ENCODE data around the gene DYNLL2. TPM values are rescaled to one million over a fixed set of nuclear protein-coding genes. Genes with fewer than 3 reads are reported as not detected.

The DYNLL2 gene
- total RNA-seq: 9.7 and 9.8 TPM in 2 replicates

DNA sequence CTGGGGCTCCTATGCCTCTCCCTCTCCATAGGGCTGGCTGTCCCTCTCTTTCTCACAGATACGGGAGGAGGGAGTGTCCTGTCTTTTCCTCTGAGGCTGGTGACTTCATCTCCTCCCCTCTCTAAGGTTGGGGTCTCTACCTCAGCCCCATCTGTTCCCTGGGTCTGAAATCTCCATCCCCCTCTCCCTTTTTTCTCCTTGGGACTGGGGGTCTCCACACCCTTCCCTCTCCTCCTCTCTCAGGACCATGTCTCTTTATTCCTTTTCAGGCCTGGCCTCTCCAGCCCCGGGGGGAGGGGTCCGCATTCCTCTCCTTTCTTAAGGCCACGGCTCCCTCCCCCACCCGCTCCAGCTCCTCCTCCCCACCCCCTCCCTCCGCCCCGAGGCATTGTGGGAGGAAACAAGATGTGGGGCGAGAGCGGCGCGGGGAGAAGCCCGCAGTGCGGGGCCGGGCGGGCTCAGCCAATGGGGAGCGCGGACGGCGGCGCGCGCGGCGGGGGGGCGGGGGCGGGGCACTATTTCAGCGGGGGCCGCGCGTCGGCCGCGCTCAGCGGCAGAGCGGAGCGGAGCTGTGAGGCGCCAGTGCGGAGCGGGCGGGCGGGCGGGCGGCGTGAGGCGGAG, at the start of gene DYNLL2:
TSS of gene DYNLL2 (plus strand) at position 550 of the 621 bp plus-strand sequence. CDS start 3,672 bp downstream, outside the sequence.
- Histone ChIP-seq H2AFZ (ENCODE audit: low read length) (peak within 1 kb of the TSS; percentile 96), H3K4me2 (ENCODE audit: insufficient read depth, low read length) (peak within 1 kb of the TSS; percentile 98), H3K36me3 (ENCODE audit: insufficient read depth, low read length) (peaks cover 20% of the 10 kb centered on the region), H4K20me1 (ENCODE audit: insufficient read depth, low read length) (peaks cover 38% of the 10 kb centered on the region), H3K9me3 (ENCODE audit: low read depth, low read length) (no peaks in the 10 kb centered on the region), H3K27me3 (ENCODE audit: insufficient read depth, low read length) (peaks cover 9% of the 10 kb centered on the region), H3K4me1 (ENCODE audit: insufficient read depth, low read length) (peaks cover 18% of the 10 kb centered on the region), H3K27ac (ENCODE audit: low read depth, low read length) (peak within 1 kb of the TSS; percentile 66), H3K4me3 (ENCODE audit: insufficient read depth, low read length) (peak within 1 kb of the TSS; percentile 90), H3K79me2 (ENCODE audit: insufficient read depth, low read length) (peaks cover 46% of the 10 kb centered on the region)
- DNase-seq (ENCODE audit: insufficient read length, low spot score, missing footprints): peak; percentile 100
- TF ChIP-seq, protein P1, sequence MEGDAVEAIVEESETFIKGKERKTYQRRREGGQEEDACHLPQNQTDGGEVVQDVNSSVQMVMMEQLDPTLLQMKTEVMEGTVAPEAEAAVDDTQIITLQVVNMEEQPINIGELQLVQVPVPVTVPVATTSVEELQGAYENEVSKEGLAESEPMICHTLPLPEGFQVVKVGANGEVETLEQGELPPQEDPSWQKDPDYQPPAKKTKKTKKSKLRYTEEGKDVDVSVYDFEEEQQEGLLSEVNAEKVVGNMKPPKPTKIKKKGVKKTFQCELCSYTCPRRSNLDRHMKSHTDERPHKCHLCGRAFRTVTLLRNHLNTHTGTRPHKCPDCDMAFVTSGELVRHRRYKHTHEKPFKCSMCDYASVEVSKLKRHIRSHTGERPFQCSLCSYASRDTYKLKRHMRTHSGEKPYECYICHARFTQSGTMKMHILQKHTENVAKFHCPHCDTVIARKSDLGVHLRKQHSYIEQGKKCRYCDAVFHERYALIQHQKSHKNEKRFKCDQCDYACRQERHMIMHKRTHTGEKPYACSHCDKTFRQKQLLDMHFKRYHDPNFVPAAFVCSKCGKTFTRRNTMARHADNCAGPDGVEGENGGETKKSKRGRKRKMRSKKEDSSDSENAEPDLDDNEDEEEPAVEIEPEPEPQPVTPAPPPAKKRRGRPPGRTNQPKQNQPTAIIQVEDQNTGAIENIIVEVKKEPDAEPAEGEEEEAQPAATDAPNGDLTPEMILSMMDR (IDR thresholded peaks at IDR 0.05; ENCODE audit: extremely low read depth, low read depth, low read length): no peak

DNA sequence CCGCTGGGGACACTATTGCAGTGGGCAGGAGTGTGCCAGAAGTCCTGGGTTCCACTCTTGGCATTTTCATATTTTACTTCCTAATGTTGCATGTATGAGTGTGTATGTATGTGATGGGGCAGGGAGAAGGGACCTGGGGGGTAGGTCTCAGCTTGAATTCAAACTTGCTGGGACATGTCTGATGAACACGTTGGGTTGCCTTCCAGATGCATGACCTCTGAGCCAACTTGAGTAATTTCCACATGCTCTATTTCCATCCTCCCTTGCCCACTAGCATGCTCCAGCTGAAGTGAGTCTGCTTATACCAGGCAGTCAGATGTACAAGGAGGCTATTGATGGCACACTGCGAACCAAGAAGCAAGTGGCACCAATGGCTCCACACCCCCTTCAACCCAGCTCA, 43.2 kb upstream of the DYNLL2 start:
- no peaks in the 10 kb centered on the region for H4K20me1 ChIP-seq (ENCODE audit: insufficient read depth, low read length)
- no peaks in the 10 kb centered on the region for H3K9me3 ChIP-seq (ENCODE audit: low read depth, low read length)
- no peak overlapping the region for H3K4me3 ChIP-seq (ENCODE audit: insufficient read depth, low read length)
- H3K27me3 ChIP-seq (ENCODE audit: insufficient read depth, low read length): peaks cover 15% of the 10 kb centered on the region
- no peaks in the 10 kb centered on the region for H3K4me1 ChIP-seq (ENCODE audit: insufficient read depth, low read length)
- no peak overlapping the region for H3K4me2 ChIP-seq (ENCODE audit: insufficient read depth, low read length)
- no peaks in the 10 kb centered on the region for H3K79me2 ChIP-seq (ENCODE audit: insufficient read depth, low read length)
- no peak overlapping the region for H3K27ac ChIP-seq (ENCODE audit: low read depth, low read length)
- no peak overlapping the region for H2AFZ ChIP-seq (ENCODE audit: low read length)
- H3K36me3 ChIP-seq (ENCODE audit: insufficient read depth, low read length): no peaks in the 10 kb centered on the region
- TF ChIP-seq, protein P1 (IDR thresholded peaks at IDR 0.05; ENCODE audit: extremely low read depth, low read depth, low read length): no peak
- no peak for DNase-seq (ENCODE audit: insufficient read length, low spot score, missing footprints)

DNA sequence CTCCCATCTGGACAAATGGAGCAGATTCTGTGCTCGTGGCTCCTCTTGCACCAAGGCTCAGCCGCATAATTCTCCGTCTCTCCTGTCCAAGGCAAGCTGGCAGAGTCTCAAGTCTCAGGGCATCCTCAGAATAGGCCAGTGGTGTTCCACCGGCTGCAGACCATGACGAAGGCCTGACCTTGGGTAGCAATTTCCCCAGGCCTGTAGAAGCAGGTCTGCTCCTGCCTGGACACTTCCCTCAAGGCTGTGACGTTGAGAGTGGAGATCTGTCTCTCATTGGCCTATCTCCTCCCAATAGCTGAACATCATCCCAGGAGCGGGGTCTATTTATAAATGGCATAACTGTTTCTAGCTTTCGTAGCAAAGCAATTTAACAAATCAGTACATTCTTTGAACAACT, 42.8 kb upstream of the DYNLL2 start:
- H3K27me3 ChIP-seq (ENCODE audit: insufficient read depth, low read length): peaks cover 15% of the 10 kb centered on the region
- H3K9me3 ChIP-seq (ENCODE audit: low read depth, low read length): no peaks in the 10 kb centered on the region
- H3K79me2 ChIP-seq (ENCODE audit: insufficient read depth, low read length): no peaks in the 10 kb centered on the region
- no peak overlapping the region for H2AFZ ChIP-seq (ENCODE audit: low read length)
- DNase-seq (ENCODE audit: insufficient read length, low spot score, missing footprints): no peak
- no peaks in the 10 kb centered on the region for H4K20me1 ChIP-seq (ENCODE audit: insufficient read depth, low read length)
- no peak overlapping the region for H3K27ac ChIP-seq (ENCODE audit: low read depth, low read length)
- no peak overlapping the region for H3K4me2 ChIP-seq (ENCODE audit: insufficient read depth, low read length)
- no peaks in the 10 kb centered on the region for H3K4me1 ChIP-seq (ENCODE audit: insufficient read depth, low read length)
- no peaks in the 10 kb centered on the region for H3K36me3 ChIP-seq (ENCODE audit: insufficient read depth, low read length)
- H3K4me3 ChIP-seq (ENCODE audit: insufficient read depth, low read length): no peak overlapping the region
- TF ChIP-seq, protein P1 (IDR thresholded peaks at IDR 0.05; ENCODE audit: extremely low read depth, low read depth, low read length): no peak

DNA sequence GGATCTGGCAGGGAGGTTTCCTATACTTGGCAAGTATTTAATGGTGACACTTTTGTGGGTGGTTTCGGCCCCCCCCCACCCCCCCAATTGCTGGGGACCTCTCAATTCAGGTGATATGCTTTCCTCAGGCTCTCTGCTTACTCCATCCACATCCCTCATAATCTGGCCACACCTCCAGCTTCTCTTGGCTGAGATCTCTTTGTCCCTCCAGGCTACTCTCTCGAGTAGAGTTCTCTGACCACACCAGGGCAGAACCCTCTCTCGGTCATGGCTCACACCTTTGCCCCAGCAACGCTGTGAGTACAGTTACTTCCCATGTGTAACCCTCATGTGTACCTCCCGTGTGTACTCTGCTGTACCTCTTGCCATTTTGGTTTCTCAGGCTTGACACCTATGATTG, 42.1 kb upstream of the DYNLL2 start:
- H3K36me3 ChIP-seq (ENCODE audit: insufficient read depth, low read length): no peaks in the 10 kb centered on the region
- no peaks in the 10 kb centered on the region for H3K79me2 ChIP-seq (ENCODE audit: insufficient read depth, low read length)
- no peak overlapping the region for H3K4me2 ChIP-seq (ENCODE audit: insufficient read depth, low read length)
- peak; percentile 34 for DNase-seq (ENCODE audit: insufficient read length, low spot score, missing footprints)
- TF ChIP-seq, protein P1 (IDR thresholded peaks at IDR 0.05; ENCODE audit: extremely low read depth, low read depth, low read length): no peak
- H4K20me1 ChIP-seq (ENCODE audit: insufficient read depth, low read length): no peaks in the 10 kb centered on the region
- H3K27me3 ChIP-seq (ENCODE audit: insufficient read depth, low read length): peaks cover 16% of the 10 kb centered on the region
- no peaks in the 10 kb centered on the region for H3K4me1 ChIP-seq (ENCODE audit: insufficient read depth, low read length)
- H3K4me3 ChIP-seq (ENCODE audit: insufficient read depth, low read length): no peak overlapping the region
- no peak overlapping the region for H2AFZ ChIP-seq (ENCODE audit: low read length)
- H3K9me3 ChIP-seq (ENCODE audit: low read depth, low read length): no peaks in the 10 kb centered on the region
- no peak overlapping the region for H3K27ac ChIP-seq (ENCODE audit: low read depth, low read length)
